Inflammatory macrophage (primary cell): Measurements from ENCODE around the gene DNAAF3.

Source experiments
- DNase-seq, 2 donors: peaks; one replicate each; pipeline ENCODE4 v3.0.0-alpha.2; 2020 to 2022
- total RNA-seq, 18 experiments: gene quantifications; one replicate each; lab custom pipeline; 2026; ENCODE audit warnings: mixed read lengths in 6 of 18, inconsistent platforms in 2 of 18; lab: John Stamatoyannopoulos, UW

DNAAF3 gene
- total RNA-seq: 0 to 0.31 (median 0.07) reads per million in 18 experiments

- peak; percentile 91 to 93 for DNase-seq
Observed at GRCh38 chr19:55166530-55167268, at the start of gene DNAAF3. Gene DNAAF3 (minus strand): TSS chr19:55166613. CDS start chr19:55166413, 200 bp downstream.

GRCh38 chr19:55213547-55213946, 47.1 kb upstream of the DNAAF3 start:
- DNase-seq: no peak

GRCh38 chr19:55212447-55212846, 46.0 kb upstream of the DNAAF3 start:
- DNase-seq: peak; percentile 59 to 63

GRCh38 chr19:55209693-55210472, 43.5 kb upstream of the DNAAF3 start:
- DNase-seq: no peak

- DNase-seq: no peak
Observed at GRCh38 chr19:55208880-55209692, 42.7 kb upstream of the DNAAF3 start, which contains the start of gene PTPRH. Gene PTPRH (minus strand): TSS chr19:55209501. CDS start chr19:55209433, 68 bp downstream.

GRCh38 chr19:55206664-55207500, 40.5 kb upstream of the DNAAF3 start:
- DNase-seq: peak; percentile 65 to 77

- DNase-seq: peak; percentile 11 to 28
Observed at GRCh38 chr19:55202199-55202598, 35.8 kb upstream of the DNAAF3 start.

- DNase-seq: no peak
Observed at GRCh38 chr19:55199620-55200204, 33.3 kb upstream of the DNAAF3 start.

GRCh38 chr19:55198651-55199050, 32.2 kb upstream of the DNAAF3 start:
- DNase-seq: no peak

- DNase-seq: peak; percentile 8 to 13
Observed at GRCh38 chr19:55197528-55197927, 31.1 kb upstream of the DNAAF3 start.

- DNase-seq: no peak
Observed at GRCh38 chr19:55196803-55197202, 30.4 kb upstream of the DNAAF3 start.

- DNase-seq: peak in 1 of 2 donors; percentile 44
Observed at GRCh38 chr19:55193481-55193880, 27.1 kb upstream of the DNAAF3 start.

GRCh38 chr19:55189403-55189835, 23.0 kb upstream of the DNAAF3 start:
- DNase-seq: peak; percentile 51 to 80

- DNase-seq: no peak
Observed at GRCh38 chr19:55188625-55189024, 22.2 kb upstream of the DNAAF3 start.

GRCh38 chr19:55186080-55186479, 19.7 kb upstream of the DNAAF3 start:
- DNase-seq: no peak

GRCh38 chr19:55181740-55182139, 15.3 kb upstream of the DNAAF3 start:
- no peak for DNase-seq

GRCh38 chr19:55179606-55180484, 13.4 kb upstream of the DNAAF3 start, which contains the start of gene SYT5:
Gene SYT5 (minus strand): TSS chr19:55180289. CDS start chr19:55179041, 1,248 bp downstream.
- DNase-seq: peak; percentile 27 to 44

- peak; percentile 28 to 42 for DNase-seq
Observed at GRCh38 chr19:55178781-55179599, 12.6 kb upstream of the DNAAF3 start.

- DNase-seq: no peak
Observed at GRCh38 chr19:55176076-55176475, 9.7 kb upstream of the DNAAF3 start.
